CD1c-positive myeloid dendritic cell (primary cell): Measurements from ENCODE around the gene COG5.

Experiments used
- DNase-seq: peaks from one replicate; pipeline ENCODE4 v3.0.0-alpha.2; 2016; ENCODE audit errors: extremely low spot score

COG5 gene

DNA sequence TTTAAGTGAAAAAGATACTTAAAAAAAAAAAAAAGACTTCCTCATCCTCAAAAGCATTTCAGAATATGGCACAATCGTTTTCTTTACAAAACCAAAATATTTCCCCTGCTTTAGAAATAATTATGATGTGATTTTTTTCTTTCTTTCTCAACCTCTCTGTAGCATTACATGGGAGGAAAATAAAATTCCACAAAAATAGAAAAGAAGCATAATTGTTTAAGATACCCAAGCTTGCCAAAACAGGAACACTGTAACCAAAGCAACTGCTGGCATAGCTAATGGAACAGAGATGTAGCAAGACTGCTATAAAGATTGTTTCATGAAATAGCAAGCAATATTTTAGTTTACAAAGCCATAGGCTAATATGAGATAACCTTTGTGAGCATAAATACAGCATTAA is 169.4 kb downstream of the COG5 start:
- DNase-seq = no peak

DNA sequence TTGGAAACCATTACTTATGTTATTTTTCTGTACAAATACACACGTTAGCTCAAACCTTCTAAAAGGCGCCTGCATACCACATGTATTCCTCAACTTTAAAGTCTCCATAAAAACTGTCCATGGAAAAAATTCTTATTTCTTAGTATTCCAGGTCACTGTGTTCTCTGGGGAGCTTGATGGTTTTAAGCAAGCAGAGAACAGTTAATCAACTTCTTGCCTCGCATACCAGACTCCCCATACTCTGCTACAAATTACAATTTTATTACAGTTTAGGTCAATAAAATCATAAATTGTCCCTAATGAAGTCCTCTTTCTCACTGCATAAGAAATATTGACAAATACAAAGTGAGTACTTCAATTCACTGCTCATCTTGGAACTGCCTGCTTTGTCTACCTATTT is 170.9 kb downstream of the COG5 start:
- DNase-seq = no peak

DNA sequence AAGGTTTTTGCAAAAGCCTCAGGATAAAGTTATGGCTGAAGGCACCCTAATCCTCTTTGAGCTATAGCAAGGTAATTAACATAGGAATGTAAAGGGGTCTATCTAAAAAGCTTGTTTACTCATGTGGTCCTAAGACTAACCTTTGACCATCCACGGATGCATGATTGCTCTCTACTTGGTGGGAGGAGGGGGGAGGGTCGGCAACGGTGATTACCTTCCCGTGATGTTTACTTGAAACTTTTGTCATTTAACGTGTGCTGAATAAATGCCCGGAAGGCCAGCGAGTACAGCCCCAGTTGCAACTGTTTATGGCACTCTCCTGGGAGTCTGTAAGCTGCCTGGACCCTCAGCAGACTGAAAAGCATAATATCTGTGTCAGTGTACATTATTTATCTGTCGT is 172.8 kb downstream of the COG5 start:
- no peak for DNase-seq

DNA sequence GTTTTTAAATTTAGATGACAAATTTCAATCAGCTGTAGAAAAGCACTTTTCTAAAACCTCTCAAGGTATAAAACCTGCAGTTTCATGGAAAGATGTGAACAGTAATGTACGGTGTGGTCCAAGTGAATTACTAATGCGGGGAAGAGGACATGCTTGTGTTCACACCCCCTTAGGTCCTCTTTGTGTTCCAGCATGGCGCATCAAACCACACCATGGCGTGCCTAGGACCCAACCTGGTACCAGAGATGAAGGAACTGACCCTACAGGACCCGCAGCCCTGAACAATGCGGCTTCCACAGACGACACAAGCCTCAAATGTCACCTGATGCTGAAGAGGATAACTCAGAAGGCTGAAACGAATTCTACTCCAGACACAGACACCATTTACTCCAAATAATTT is 175.1 kb downstream of the COG5 start:
- DNase-seq = no peak

DNA sequence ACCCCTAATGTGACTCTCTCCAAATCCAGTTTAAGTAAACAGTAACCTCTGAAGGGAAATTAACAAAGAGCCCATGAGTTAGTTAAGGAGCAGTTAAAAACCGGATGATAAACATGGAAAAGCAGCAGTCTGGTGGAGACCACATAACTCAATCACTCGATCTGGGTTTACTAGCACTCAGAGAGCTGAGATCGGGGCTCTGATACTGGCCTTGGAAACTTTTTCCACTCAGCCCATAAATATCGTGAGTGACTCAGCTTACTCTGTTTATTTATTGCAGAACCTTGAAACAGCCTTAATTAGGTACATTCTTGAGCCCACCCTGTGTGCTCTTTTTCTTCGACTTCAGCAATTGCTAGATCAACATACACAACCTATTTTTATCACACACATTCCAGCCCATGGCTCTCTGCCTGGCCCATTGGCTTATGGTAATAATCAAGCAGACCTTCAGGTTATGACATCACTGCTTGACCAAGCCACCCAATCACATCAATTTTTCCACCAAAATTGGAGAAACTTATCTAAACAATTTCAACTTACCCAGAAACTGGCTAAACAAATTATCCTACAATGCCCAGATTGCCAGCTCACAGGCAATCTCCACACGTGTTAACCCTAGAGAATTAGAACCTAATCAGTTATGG is 176.0 kb downstream of the COG5 start:
- DNase-seq = no peak

DNA sequence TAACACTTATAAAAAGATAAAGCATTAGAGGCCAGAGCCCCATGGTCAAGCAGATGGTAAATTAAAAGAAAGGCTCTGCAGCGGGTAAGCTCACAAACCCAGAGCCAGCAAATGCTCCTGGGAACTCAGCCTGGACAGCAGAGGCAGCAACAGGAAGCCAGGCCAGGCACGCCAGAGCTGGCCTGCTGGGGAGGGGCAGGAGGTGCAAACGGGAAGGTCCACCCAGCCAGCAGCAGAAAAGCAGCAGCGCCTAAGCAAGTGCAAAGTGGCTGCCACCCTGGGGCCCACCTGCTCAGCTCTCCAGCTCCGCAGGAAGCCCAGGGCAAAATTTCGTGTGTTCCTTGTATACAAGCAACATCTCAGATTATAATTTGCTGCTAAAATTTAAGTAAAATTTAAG is 176.6 kb downstream of the COG5 start:
- DNase-seq = no peak

DNA sequence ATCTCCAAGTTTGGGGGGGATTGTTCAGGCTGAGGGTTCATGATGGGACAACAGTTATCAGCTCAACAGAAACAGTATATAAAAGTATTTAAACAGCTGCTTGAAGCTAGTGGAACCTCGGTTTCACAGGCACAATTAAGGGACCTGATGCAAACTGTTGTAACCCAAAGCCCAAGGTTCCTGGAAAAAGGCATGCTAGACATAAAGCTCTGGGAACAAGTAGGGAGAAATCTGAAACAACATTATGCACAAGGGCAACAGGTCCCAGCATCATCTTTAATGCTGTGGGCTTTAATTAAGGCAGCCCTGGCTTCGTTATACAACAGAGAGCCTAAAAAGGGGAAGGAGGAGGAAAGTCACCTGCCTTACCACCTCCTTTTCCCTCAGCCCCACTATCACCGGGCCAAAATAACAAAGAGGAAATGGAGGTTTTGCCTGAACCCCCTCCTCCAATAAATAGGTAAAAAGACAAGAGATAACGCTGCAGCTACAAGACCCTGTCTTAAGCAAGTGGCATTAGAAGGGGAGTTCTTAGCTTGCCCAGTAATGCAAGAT is 177.1 kb downstream of the COG5 start:
- DNase-seq = no peak

DNA sequence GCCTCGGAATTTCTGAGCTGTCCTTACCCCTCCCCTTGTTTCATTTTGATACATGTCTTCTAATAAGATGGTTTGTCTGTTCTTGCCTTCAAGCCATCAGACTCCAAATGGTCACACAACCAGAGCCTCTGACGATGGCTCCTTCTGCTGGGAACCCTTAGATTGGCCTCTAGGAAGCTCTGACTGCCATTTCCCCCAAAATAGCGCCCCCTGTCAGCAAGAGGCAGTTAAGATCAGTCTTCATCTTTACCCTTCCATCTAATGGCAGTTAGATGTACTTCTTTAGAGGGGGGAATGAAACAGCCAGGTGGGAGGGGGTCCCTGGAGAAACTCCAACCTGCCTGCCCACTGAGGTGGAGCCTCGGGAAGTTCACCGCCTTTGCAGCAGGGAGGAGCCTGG is 179.7 kb downstream of the COG5 start:
- DNase-seq = no peak

DNA sequence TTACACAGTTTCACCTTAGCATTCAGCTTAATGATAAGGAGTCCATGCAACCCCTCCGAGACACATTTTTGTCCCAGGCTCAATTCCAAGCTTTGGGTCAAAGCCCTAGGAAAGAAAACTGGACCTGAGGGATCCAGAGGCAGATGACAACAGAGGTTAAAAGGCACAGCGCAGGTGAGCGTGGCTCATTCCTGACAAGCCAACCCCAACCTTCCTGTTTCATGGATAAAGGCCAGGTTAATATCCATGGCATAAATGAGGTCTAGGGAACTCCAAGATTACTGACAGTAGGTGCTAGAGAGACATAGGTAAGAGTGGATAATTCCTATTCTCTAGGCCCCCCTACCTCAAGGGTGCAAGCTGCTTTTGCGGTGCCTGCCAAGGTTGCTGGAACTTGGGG is 180.5 kb downstream of the COG5 start:
- DNase-seq = no peak

DNA sequence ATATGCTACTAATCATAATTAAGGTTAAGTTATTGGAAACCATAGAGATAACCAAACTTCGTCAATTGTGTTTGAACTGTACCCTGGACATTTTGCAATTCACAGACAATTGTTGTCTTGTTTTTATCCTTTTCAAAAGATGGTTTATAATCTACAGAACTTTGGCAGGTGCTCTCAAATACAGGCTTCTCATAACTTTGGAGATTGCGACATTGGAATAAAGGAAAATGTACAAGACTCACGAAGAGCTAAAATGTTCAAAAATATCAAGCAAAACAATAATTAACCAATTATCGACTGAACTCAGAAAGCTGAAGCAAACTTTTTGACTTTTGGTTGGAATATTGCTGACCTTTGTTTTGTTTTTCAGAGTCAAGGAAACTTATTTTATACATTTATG is 182.3 kb downstream of the COG5 start:
- DNase-seq = no peak

DNA sequence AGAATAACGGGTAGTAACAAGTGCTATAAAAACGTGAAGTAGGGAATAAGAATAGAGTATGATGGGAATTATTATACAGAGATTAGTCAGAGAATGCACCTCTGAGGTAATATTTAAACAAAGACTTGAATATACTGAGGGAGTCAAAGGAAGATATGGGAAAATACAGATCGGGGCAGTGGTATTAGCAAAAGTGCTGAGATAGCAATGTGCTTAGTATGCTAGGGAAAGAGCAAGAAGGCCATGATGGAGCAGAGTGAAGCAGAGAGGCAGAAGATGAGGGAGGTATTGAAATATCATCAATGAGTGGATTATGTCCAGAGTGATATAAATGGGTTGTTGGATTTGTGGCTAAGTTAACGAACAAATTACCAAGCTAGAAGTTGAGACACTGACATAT is 190.4 kb downstream of the COG5 start:
- DNase-seq = no peak

DNA sequence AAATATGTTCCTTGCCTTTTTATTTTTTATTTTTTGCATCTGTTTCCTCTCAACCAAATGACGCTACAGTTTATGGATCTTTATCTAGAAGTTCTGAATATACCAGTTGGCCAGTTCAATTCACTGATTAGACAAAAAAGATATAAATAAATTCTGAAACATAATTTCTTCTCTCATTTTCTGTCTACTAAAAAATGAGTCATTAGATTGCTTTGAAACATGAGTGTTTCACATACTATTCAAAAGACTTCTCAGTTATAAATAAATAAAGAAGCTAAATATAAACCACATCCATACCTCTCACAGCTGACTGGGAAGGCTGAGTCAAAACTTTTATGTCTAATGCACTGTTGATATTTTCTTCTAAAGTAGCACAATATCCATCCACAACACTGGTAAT is 191.4 kb downstream of the COG5 start:
- no peak for DNase-seq

DNA sequence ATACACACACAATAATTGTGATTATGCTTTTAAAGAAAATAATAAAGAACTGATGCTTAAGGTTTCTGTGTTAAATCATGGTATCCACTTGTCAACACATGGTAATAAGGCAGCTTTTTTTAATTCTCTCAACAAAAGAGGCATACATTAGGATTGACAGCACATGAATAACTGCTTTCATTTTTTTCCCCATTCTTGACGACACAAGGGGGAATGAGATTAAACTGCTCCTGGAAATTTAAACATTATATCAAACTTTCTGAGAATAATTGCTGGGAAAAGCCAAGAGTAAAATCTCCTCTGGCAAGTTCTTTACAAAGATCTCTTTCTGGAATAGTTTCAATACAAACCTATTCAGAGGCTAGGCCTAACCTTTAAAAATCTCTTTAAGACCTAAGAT is 192.9 kb downstream of the COG5 start:
- no peak for DNase-seq

DNA sequence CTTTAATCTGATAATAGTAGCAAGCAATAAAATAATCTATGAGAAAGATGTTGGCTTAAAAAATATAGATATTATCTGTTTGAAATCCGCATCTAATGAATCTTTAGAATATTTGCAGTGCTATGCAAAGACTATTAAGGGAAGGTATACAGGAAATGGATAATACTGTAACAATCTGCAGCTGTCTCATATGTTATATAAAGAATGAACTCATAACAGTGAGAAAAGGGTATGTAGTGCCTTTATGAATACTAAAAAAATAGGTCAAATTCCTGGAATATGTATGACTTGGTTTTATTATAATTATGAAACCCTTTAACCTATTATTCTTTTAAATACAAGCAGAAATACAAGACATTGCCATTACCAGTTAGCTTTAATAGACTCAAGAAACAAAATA is 198.9 kb downstream of the COG5 start:
- no peak for DNase-seq

DNA sequence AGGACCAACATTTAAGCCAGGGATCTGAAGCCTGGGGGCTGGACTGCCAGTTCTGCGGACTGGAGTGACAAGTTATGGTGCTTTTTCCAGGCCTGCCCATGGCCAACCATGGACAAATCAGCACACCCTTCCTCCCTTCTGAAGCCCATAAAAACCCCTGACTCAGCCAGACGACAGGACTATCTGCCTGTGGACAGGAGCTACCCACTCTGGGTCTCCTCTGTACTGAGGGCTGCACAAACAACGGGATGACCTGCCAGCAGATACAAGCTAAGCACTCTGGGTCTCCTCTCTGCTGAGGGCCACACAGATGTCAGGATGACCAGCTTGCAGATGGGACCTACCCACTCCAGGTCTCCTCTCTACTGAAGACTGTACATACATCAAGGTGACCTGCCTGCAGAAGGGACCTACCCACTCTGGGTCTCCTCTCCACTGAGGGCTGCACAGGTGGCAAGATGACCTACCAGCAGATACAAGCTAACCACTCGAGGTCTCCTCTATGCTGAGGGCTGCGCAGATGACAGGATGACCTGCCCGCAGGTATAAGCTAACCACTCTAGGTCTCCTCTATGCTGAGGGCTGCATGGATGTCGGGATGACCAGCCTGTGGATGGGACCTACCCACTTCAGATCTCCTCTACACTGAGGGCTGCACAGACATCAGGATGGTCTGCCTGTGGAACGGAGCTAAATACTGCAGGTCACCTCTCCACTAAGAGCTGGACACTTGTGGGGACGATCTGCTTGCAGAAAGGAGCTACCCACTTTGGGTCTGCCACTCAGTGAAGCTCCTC is 204.0 kb downstream of the COG5 start:
- DNase-seq = no peak

DNA sequence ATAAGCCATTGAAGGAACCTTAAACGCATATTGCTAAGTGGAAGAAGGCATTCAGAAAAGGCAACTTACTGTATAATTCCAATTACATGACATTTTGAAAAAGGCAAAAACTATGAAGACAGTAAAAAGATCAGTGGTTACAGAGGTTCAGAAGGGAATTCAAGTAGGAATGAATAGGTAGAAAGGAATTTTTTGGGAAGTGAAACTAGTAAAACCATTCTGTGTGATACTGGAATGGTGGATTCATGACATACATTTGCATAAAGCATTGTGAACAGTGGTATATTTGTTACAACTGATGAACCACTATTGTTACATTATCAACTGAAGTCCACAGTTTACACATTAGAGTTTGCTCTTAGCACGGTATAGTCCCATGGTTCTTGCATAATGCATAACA is 208.1 kb downstream of the COG5 start:
- no peak for DNase-seq

DNA sequence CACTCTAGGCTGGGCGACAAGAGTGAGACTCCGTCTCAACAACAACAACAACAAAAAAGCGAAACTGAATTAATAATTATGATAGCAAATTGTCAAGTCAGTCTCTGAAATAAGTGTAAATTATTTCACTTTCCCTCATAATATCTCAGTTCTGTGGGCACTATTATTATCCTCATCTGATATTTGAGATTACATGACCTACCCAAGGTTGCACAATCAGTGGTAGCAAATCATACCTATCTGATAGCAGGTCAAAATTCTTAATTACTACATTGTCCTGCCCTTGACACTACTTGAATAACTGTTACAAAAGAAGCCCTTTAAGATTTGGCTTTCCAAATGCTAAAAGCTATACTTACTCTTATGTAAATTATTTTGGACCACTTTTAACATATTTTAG is 209.1 kb downstream of the COG5 start:
- DNase-seq = no peak

DNA sequence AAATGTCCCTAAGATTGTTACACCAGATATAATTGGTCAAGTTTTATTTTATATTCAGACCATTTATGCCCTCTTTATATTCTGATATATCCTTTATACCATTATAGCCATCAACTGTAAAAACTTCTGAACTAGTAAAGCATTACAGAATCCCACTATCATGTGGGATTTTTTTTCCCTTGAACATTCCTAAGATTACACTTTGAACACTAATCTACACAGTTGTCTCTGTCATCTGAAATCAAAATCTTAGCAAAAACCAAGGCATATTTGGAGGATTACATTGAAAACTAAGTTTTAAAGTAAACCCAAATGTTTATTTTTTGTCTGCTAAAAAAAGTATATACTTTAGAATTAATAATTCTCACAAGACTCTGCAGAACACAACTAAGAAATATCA is 210.0 kb downstream of the COG5 start:
- DNase-seq = no peak

DNA sequence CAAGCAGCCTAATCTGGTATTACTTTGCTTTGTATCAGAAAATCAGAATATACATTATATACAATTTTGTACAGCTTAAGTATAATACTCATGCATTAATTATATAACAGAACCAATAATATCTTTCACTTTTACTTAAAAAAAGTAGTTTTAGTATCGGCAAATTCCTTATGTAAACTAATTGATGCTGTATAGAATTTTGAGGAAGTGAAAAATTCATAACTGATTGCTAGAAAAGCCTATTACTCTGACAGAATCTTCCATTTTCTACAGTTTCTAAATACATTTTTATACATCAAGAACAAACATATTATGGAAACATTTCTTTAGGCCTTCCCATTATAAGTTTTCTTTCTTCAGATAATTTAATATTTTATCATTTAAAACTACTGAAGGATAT is 217.8 kb downstream of the COG5 start:
- DNase-seq = no peak

DNA sequence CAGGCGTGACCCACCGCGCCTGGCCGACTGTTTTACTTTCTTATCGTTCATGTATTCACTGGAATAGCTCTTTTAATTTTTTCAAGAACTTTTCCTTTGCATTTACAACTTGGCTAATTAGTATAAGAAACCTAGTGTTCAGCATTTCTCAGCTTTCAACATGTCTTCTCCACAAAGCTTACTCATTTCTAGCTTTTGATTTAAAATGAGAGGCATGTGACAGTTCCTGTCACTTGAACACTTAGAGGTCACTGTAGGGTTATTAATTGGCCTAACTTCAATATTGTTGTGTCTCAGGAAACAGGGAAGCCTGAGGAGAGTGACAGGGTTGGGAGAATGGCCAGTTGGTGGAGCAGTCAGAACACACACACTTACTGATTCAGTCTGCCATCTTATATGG is 218.9 kb downstream of the COG5 start:
- no peak for DNase-seq

DNA sequence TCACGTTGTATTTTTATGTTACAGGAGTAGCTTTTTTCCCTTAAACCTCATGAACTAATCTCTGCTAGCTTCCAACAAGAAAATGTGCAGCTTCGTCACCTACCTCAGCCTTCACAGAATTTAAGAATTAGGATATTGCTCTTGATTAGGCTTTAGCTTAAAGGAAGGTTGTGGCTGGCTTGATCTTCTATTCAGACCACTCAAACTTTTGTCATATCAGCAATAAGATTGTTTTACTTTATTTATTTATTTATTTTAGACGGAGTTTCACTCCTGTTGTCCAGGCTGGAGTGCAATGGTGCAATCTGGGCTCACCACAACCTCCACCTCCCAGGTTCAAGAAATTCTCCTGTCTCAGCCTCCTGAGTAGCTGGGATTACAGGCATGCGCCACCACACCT is 219.4 kb downstream of the COG5 start:
- no peak for DNase-seq

DNA sequence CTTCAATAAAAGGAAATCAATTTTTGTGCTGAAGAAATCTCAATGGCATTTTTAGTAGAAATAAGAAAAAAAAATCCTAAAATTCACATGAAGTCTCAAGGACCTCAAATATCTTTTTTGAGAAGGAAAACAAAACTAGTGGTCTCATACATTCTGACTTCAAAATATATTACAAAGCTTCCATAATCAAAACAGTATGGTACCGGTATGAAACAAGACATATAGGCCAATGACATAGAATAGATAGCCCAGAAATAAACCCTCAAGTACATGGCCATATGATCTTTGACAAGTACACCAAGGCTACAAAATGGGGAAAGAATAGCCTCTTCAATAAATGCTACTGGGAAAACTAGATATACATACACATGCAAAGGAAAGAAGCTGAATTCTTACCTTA is 225.6 kb downstream of the COG5 start:
- DNase-seq = no peak

DNA sequence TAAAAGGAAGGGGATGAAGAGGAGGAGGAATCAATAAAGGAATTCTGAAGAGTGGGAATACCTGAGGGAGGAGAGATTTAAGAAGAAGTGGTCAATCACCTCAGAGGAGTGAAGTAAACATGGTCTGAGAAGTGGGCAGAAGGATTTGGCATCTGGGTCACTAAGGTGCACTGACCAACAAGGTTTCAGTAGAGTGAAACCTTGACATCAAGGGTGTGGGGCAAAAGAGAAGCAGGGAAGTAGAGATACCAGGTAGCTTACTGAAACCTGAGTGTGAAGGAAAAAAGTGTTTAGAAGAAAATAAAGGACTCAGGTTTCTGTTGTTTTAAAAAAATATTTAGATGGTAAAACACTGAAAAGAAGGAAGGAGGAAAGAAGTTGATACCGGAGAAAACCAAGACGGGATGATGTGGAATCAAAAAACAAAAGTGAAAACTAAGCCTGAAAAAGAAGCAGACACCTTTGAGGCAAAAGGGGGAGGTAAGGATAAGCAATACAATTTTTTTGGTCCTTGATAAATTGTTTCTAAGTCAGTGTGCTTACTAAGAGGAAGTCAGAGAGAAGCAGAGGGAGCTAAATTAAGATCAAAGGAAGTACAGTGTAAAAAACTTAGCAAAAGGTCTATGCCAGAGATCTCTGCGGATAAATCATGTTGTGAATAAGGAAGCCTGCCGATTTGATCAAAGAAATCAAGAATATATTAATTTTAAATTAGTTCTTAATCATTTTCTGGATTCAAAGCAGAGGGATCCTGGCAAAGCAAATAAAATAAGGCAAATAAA is 231.0 kb downstream of the COG5 start:
- no peak for DNase-seq
